ENCODE results near the gene GAB2.
A peak's percentile ranks its signal among the peaks of the same experiment; 100 is the strongest.
"Not testable (repeated sequence)": the region's sequence is repeated elsewhere in the genome, so short reads cannot be mapped to it uniquely, and the experiment has no call there.

Gene GAB2

GRCh38 chr11:78234006-78234405, 183.6 kb downstream of the GAB2 start:
- no peaks in the 10 kb centered on the region for H3K9me3 ChIP-seq

GRCh38 chr11:78233046-78233445, 184.6 kb downstream of the GAB2 start:
- not testable (repeated sequence) for H3K4me1 ChIP-seq; H3K27me3 ChIP-seq; H3K36me3 ChIP-seq; H3K9me3 ChIP-seq; H3K4me3 ChIP-seq (ENCODE audit: low read depth, low read length); DNase-seq

More at GRCh38 chr11:78234006-78234405, 183.6 kb downstream of the GAB2 start:
- no peak overlapping the region for H3K4me3 ChIP-seq (ENCODE audit: low read depth, low read length)
- H3K36me3 ChIP-seq = no peaks in the 10 kb centered on the region
- H3K4me1 ChIP-seq = peaks cover 9% of the 10 kb centered on the region
- no peak for DNase-seq
- H3K27me3 ChIP-seq = no peaks in the 10 kb centered on the region
- no peak for TF ChIP-seq CTCF (IDR thresholded peaks at IDR 0.05; ENCODE audit: low read depth, low read length)

GRCh38 chr11:78231962-78232501, 185.6 kb downstream of the GAB2 start:
- no peak for DNase-seq
- Histone ChIP-seq H3K27me3 (no peaks in the 10 kb centered on the region), H3K36me3 (no peaks in the 10 kb centered on the region; the same call in 1 of the 2 replicates), H3K4me3 (ENCODE audit: low read depth, low read length) (no peak overlapping the region), H3K4me1 (peaks cover 9% of the 10 kb centered on the region), H3K9me3 (no peaks in the 10 kb centered on the region)
- TF ChIP-seq CTCF (IDR thresholded peaks at IDR 0.05; ENCODE audit: low read depth, low read length) = no peak

- H3K27me3 ChIP-seq = no peaks in the 10 kb centered on the region
- no peaks in the 10 kb centered on the region for H3K9me3 ChIP-seq
- DNase-seq = peak; percentile 59
- TF ChIP-seq CTCF (IDR thresholded peaks at IDR 0.05; ENCODE audit: low read depth, low read length) = no peak
- no peak overlapping the region for H3K4me3 ChIP-seq (ENCODE audit: low read depth, low read length)
- H3K36me3 ChIP-seq = peaks cover 4% of the 10 kb centered on the region; the same call in 1 of the 2 replicates
- H3K4me1 ChIP-seq = peaks cover 9% of the 10 kb centered on the region
Observed at GRCh38 chr11:78230161-78230877, 187.3 kb downstream of the GAB2 start.

- no peak for DNase-seq
- Histone ChIP-seq H3K4me1 (peaks cover 9% of the 10 kb centered on the region), H3K36me3 (peaks cover 13% of the 10 kb centered on the region), H3K9me3 (no peaks in the 10 kb centered on the region), H3K4me3 (ENCODE audit: low read depth, low read length) (no peak overlapping the region), H3K27me3 (no peaks in the 10 kb centered on the region)
- no peak for TF ChIP-seq CTCF (IDR thresholded peaks at IDR 0.05; ENCODE audit: low read depth, low read length)
Observed at GRCh38 chr11:78229106-78229505, 188.5 kb downstream of the GAB2 start.

- peaks cover 15% of the 10 kb centered on the region for H3K36me3 ChIP-seq
- no peak for DNase-seq
- peak; percentile 78 for TF ChIP-seq CTCF (IDR thresholded peaks at IDR 0.05; ENCODE audit: low read depth, low read length)
Observed at GRCh38 chr11:78228467-78228866, 189.2 kb downstream of the GAB2 start.

More at GRCh38 chr11:78228467-78228866, 189.2 kb downstream of the GAB2 start:
- no peaks in the 10 kb centered on the region for H3K9me3 ChIP-seq
- H3K27me3 ChIP-seq = no peaks in the 10 kb centered on the region
- H3K4me1 ChIP-seq = peaks cover 9% of the 10 kb centered on the region
- no peak overlapping the region for H3K4me3 ChIP-seq (ENCODE audit: low read depth, low read length)
